GM21515 (cell line): ENCODE measurements around the gene GABRA6.
"Not testable (repeated sequence)": the region's sequence is repeated elsewhere in the genome, so short reads cannot be mapped to it uniquely, and the experiment has no call there.

Experiments used
- ATAC-seq: cut with Tn5 transposase; IDR thresholded peaks from one replicate; pipeline ENCODE4 v1.9.1; 2021; ENCODE audit not compliant: unreplicated experiment

The GABRA6 gene

DNA sequence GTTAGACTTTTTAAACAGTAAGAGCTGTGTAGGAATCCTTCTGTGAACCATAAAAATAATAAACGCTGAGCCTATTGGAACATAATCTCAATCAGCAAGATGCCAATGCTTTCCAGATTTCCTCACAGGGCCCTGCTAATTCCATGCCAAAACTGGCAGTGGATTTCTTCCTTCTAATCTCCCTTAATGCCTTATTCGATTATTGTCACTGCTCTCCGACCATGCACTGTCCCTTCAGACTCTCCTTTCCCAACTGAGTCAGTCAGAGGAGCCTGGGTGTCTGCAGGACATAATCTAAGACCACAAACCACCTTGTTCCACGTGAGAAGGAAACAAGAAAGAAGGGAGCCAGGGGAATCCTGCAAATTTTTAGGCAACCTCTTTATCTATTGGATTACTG, at the start of gene GABRA6:
Gene GABRA6, plus strand, starts transcription at position 261 of the 400 bp plus-strand sequence. CDS start 269 bp downstream, outside the sequence.
- no peak for ATAC-seq

DNA sequence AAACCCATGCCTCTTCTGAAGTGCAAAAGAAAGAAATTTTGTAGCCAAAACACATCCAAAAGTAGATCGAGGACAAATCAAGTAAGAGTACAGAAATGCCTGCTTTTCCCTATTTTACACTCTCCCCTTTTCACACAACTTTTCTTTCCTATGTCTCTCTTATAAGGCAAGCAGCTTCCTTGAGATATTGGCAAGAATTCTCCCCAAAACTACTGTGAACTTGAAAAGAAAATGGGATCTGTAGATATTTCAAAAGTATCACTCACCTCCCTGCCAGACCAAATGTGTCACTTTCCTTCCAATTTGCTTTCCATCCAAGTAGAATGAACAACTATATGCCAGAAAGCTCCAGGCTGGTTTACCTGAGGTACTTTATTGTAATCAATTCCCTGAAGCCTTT, 47.9 kb upstream of the GABRA6 start:
- no peak for ATAC-seq

GRCh38 chr5:161641444-161641843, 44.1 kb upstream of the GABRA6 start:
- ATAC-seq, result no peak

DNA sequence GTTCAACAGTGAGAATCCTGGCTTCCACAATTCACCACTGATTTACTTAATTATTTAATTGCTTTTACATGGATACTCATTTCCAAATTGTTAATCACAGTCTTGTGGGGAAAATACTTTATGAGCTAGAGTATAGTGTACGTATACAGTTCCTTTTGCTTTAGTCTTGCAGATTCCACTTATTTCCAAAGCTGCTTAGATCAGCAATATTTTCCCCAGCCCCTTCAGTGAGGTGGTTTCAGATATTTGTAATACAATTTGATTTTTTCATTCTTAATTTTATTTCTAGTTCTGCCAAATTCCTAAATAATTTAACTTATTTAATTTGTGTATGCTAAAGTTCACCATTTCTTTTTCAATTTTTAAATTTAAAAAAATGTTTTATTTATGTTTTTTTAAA, 40.3 kb upstream of the GABRA6 start:
- ATAC-seq, result no peak

DNA sequence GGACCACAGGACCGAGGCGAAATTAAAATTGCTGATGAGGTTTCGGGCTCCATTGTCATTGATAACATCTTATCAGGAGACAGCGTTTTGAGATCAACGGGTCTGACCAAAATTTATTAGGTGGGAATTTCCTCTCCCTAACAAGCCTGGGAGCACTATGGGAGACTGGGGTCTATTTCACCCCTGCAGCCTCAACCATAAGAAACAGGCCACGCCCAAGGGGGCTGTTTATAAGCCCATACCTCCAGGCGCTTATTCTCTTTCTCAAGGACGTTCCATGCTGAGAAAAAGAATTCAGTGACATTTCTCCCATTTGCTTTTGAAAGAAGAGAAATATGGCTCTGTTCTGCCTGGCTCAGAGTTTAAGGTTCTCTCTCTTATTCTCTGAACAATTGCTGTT, 33.6 kb upstream of the GABRA6 start:
- not testable (repeated sequence) for ATAC-seq

- no peak for ATAC-seq
Measured at GRCh38 chr5:161660806-161661205, 24.7 kb upstream of the GABRA6 start.

DNA sequence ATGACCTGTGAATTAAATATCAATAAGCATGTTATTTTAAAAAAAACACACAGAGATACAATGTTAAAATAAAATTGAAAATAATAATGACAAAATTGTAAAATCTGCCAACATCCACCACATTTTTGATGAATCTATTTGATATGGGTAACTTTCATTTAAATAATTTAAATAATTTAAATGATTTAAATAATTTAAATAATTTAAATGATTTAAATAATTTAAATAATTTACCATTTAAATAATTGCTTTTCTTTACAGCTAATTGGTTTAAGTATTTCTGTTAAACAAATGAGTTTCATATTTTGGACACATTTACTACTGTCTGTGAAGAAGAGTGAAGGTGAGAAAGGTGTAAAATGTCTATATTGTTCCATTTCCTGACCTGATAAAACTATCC, 22.1 kb upstream of the GABRA6 start:
- ATAC-seq, result no peak

GRCh38 chr5:161676103-161676502, 9.4 kb upstream of the GABRA6 start:
- ATAC-seq, result peak; percentile 92

DNA sequence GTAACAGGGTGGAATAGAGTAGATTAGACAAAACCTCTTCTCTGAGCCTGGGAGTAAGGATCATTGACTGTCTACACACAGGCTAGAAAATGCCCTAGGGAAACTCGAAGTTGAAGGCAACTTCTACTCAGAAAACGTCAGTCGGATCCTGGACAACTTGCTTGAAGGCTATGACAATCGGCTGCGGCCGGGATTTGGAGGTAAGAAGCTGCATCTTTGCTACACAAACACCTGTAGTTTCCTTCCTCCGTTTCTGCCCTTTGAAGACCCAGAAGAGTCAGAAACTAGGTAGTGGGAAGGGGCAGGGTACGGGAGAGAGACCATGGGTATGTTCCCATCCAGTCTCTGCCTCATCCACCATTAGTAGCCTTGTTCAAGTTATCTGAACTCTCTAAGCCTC, 628 bp downstream of the GABRA6 start:
- ATAC-seq, result no peak

DNA sequence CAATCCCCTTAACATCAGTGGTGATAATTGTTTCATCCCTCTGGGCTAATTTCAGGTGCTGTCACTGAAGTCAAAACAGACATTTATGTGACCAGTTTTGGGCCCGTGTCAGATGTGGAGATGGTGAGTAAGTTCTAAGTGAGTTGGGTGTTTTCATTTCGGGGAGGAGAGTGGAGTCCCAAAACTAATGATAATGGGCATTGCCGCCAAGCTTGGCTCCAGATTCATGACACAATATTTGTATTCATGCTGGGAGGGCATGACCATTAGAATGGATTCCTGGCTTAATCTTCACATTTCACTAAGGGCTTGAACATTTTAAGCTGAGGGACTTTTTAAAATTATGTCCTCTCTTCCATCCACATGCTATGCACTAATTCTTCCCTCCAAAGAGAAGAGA, 1.4 kb downstream of the GABRA6 start:
- no peak for ATAC-seq

GRCh38 chr5:161687316-161687715, 1.8 kb downstream of the GABRA6 start:
- no peak for ATAC-seq

GRCh38 chr5:161691911-161692310, 6.4 kb downstream of the GABRA6 start:
- no peak for ATAC-seq

GRCh38 chr5:161697001-161697400, 11.5 kb downstream of the GABRA6 start:
- ATAC-seq, result no peak

DNA sequence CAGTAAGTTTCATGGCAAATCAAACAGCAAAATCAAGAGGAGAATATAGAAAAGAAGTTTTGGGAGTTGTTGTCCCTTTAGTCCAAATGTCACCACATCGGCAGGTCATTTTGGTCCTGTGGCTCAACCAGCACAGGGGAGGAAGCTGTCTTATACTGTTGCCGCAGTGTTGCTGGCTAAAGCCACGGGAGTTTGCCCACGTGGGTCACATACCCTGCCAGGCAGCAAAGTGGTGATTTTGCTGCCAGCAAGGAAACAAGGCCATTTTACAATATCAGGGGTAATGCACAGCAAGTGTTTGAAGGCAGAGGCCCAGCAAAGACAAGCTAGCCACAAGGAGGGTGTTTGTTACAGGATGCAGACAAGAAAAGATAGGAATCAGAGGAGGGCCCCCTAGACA, 14.5 kb downstream of the GABRA6 start:
- no peak for ATAC-seq

GRCh38 chr5:161703528-161703927, 18.0 kb downstream of the GABRA6 start:
- no peak for ATAC-seq

DNA sequence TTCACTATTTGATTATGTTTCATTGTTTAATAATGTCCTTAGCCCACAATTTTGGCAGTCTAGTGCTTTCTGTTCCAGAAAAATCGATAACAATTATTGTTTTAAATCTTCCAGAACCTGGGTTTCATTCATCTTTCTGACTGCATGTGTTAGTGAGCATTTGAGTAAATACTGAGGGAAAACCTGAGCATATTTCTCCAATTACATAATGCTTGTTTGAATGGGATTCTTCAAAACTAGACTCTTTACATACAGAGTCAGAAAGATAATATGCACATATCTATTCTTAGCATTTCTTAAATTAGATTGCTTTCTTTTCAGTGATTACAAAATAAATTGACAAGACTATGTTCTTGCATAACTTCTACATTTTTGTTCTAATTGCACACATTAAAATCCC, 21.9 kb downstream of the GABRA6 start:
- ATAC-seq, result no peak

- ATAC-seq, result no peak
Measured at GRCh38 chr5:161709239-161709638, 23.7 kb downstream of the GABRA6 start.

GRCh38 chr5:161713042-161713441, 27.5 kb downstream of the GABRA6 start:
- no peak for ATAC-seq

DNA sequence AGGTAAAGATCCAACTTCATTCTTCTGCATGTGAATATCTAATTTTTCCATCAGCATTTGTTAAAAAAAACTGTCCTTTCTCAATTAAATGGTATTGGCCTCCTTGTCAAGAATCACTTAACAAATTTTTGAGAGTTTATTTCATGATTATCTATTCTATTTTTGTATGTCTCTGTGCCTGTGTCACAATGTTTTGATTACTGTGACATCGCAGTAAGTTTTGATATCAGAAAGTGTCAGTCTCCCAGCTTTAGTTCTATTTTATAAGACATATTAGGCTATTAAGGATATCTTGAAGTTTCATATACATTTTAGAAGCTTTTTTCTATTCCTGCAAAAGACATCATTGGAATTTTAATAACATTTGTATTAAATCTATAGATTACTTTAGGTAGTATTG, 33.6 kb downstream of the GABRA6 start:
- ATAC-seq, result no peak

DNA sequence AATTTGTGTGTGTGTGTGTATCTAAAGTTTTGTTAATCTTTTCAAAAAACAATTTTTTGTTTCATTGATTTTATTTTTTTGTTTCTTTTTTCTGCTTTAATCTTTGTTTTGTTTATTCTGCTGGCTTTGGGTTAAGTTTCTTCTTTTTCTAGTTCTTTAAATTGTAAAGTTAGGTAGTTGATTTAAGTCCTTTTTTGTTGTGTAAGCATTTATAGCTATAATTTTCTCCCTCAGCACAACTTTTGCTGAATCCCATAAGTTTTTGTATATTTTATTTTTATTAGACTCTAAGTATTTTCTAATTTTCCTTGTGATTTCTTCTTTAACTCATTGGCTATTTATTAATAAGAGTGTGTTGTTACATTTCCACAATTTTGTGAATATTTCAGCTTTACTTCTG, 34.9 kb downstream of the GABRA6 start:
- no peak for ATAC-seq

GRCh38 chr5:161734741-161735140, 49.2 kb downstream of the GABRA6 start:
- ATAC-seq, result no peak

DNA sequence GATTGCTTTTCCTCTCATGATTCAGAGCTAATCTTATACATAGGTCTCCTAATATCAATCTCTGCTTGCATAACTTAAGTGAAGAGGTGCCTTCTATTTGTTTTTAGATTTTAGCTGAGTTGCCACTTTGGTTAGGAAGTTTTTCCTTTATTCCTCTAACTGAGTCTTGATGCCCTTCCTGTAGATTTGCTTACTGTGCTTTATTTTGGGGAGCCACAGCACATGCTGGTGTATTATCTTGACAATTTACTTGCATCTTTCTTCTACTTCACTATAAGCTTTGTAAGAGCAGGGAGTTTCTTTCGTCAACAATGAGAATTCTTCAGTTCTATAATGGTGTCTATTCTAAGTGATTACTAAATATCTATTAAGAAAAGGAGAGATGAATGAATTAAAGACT, 54.9 kb downstream of the GABRA6 start:
- ATAC-seq, result no peak

DNA sequence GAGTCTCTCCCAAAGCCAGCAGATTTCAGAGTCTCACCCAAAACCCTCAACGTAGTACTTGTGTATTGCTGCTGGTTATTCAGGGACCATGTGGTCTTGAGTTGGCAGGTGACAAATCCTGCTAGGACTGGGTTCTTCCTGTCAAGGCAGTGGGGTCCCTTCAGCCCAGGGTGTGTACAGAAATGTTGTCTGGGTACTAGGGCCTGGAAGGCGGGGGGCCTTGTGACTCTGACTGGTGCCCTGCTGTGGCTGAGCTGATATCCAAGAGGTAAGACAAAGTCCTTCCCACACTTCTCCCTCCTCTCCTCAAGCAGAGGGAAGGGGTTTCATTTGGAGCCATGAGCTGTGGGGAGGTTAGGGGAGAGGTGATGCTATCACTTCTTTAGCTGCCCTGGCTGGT, 58.8 kb downstream of the GABRA6 start:
- no peak for ATAC-seq

DNA sequence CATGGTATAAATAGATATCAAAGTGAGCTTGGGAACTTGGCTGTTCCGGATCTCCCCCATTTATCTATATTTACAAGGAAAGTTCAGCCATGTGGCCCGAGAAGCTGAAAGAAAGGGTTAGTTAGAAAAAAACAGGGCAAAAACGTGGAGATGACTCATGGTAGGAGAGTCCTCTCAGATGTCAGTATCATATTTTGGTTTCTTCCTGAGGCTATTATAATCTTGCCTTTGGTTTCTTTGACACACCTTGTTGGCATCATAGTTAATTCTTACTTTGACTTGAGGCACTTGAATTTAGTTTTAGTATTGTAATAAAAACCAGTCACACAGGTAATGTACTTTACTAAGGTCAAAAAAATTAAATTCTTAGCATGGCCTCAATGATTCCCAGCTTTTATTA, 59.9 kb downstream of the GABRA6 start:
- ATAC-seq, result no peak
